Osteoblast (primary cell): Measurements from ENCODE around the gene PSMC2. TPM values are rescaled to one million over a fixed set of nuclear protein-coding genes. Genes with fewer than 3 reads are reported as not detected.

Experiments
- DNase-seq: peaks from one replicate; pipeline ENCODE4 v3.0.0; 2011; ENCODE audit warnings: low spot score, mixed read lengths; ENCODE audit not compliant: insufficient read length; ENCODE audit errors: missing footprints
- H2AFZ ChIP-seq: 2 replicates; pipeline ENCODE4 v1.6.0; 2011; ENCODE audit warnings: mild to moderate bottlenecking, low read length
- H3K27ac ChIP-seq: 2 replicates; pipeline ENCODE4 v1.5.1; 2011; ENCODE audit warnings: mild to moderate bottlenecking, low read depth, low read length, moderate library complexity
- H3K27me3 ChIP-seq: 2 replicates; pipeline ENCODE4 v1.6.0; 2012; ENCODE audit warnings: mild to moderate bottlenecking, control low read depth, inconsistent platforms, low read length, moderate library complexity; ENCODE audit not compliant: insufficient read depth
- H3K36me3 ChIP-seq: 2 replicates; pipeline ENCODE4 v1.5.1; 2011; ENCODE audit warnings: mild to moderate bottlenecking, low read length, control low read depth, moderate library complexity; ENCODE audit not compliant: insufficient read depth
- H3K4me1 ChIP-seq: 2 replicates; pipeline ENCODE4 v1.5.1; 2011; ENCODE audit warnings: mild to moderate bottlenecking, low read length, control low read depth, moderate library complexity; ENCODE audit not compliant: insufficient read depth
- H3K4me2 ChIP-seq: 2 replicates; pipeline ENCODE4 v1.6.0; 2011; ENCODE audit warnings: mild to moderate bottlenecking, low read length; ENCODE audit not compliant: insufficient read depth
- H3K4me3 ChIP-seq: fragments of 200-600 bp; sonication (generic); 3 replicates; pipeline ENCODE4 v1.5.1; 2012; ENCODE audit warnings: mild to moderate bottlenecking, low read length, inconsistent platforms; ENCODE audit not compliant: insufficient read depth
- H3K79me2 ChIP-seq: 2 replicates; pipeline ENCODE4 v1.6.0; 2012; ENCODE audit warnings: mild to moderate bottlenecking, low read length, control low read depth, inconsistent platforms; ENCODE audit not compliant: insufficient read depth
- H3K9me3 ChIP-seq: 2 replicates; pipeline ENCODE4 v1.5.1; 2011; ENCODE audit warnings: low read depth, low read length, control low read depth
- H4K20me1 ChIP-seq: 2 replicates; pipeline ENCODE4 v1.6.0; 2012; ENCODE audit warnings: mild to moderate bottlenecking, low read length, control low read depth; ENCODE audit not compliant: insufficient read depth
- small RNA-seq: library from RNA; depleted of rRNA; stranded (forward); fragments of <200 nt; gene quantifications from one replicate; pipeline ENCODE3, GENCODE V24; 2012
- total RNA-seq: library from RNA; depleted of rRNA; stranded (reverse); fragments of >200 nt; gene quantifications from 2 replicates; pipeline ENCODE4 v1.2.3, GENCODE V29; 2012
- TF ChIP-seq, protein P1 (sequence below): IDR thresholded peaks from 2 replicates; pipeline ENCODE4 v1.5.1; 2011; ENCODE audit warnings: mild to moderate bottlenecking, low read depth, low read length, moderate library complexity; ENCODE audit errors: extremely low read depth

The PSMC2 gene
- total RNA-seq, 1 donor, result 184 TPM

DNA sequence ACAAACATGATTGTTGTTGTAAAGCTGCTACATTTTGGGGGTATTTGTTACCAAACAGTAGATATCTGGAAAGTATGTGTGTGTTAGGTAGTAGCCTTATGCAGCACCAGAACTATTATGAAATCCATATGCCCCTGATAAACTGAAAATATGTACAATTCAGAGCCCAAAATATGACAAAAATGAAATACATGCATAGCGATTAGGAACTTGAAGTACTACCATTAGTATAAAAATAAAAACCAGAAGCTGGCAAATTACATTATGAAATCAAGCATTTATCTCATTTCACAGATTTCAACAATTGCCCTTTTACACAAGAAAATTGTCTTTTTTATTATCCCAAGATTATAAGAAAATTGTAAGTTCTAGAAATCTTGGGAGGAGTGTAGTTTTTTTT, 64.7 kb downstream of the PSMC2 start:
- Histone ChIP-seq H3K9me3 (no peaks in the 10 kb centered on the region), H3K4me1 (no peaks in the 10 kb centered on the region), H2AFZ (no peak overlapping the region), H4K20me1 (no peaks in the 10 kb centered on the region), H3K36me3 (no peaks in the 10 kb centered on the region), H3K27me3 (peaks cover 8% of the 10 kb centered on the region), H3K27ac (no peak overlapping the region), H3K4me3 (no peak overlapping the region), H3K79me2 (no peaks in the 10 kb centered on the region), H3K4me2 (no peak overlapping the region)
- no peak for DNase-seq
- TF ChIP-seq, protein P1, sequence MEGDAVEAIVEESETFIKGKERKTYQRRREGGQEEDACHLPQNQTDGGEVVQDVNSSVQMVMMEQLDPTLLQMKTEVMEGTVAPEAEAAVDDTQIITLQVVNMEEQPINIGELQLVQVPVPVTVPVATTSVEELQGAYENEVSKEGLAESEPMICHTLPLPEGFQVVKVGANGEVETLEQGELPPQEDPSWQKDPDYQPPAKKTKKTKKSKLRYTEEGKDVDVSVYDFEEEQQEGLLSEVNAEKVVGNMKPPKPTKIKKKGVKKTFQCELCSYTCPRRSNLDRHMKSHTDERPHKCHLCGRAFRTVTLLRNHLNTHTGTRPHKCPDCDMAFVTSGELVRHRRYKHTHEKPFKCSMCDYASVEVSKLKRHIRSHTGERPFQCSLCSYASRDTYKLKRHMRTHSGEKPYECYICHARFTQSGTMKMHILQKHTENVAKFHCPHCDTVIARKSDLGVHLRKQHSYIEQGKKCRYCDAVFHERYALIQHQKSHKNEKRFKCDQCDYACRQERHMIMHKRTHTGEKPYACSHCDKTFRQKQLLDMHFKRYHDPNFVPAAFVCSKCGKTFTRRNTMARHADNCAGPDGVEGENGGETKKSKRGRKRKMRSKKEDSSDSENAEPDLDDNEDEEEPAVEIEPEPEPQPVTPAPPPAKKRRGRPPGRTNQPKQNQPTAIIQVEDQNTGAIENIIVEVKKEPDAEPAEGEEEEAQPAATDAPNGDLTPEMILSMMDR, result no peak

DNA sequence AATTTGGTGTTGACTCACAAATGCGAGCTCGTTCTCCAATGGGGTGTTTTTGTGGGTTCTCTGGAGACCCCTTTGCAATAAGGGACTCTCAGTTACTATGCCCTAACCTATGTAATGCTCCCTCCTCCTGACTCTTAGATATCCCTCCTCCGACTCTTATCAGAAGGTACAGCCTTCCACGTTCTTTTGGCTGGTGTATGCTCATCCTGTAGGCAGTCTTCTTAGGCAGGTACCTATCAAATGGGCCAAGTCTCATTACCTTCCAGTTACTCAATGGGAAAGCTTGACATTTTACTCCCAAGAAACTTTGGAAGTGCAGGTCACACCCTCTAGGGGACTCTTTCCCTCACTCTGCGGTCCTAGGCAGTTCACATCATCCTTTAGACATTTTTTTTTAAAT, 66.0 kb downstream of the PSMC2 start:
- Histone ChIP-seq H2AFZ (no peak overlapping the region), H3K36me3 (no peaks in the 10 kb centered on the region), H3K27me3 (peaks cover 2% of the 10 kb centered on the region), H3K79me2 (no peaks in the 10 kb centered on the region), H3K4me3 (no peak overlapping the region), H3K4me1 (no peaks in the 10 kb centered on the region), H3K4me2 (no peak overlapping the region), H4K20me1 (no peaks in the 10 kb centered on the region), H3K27ac (no peak overlapping the region), H3K9me3 (no peaks in the 10 kb centered on the region)
- TF ChIP-seq, protein P1, result no peak
- no peak for DNase-seq

DNA sequence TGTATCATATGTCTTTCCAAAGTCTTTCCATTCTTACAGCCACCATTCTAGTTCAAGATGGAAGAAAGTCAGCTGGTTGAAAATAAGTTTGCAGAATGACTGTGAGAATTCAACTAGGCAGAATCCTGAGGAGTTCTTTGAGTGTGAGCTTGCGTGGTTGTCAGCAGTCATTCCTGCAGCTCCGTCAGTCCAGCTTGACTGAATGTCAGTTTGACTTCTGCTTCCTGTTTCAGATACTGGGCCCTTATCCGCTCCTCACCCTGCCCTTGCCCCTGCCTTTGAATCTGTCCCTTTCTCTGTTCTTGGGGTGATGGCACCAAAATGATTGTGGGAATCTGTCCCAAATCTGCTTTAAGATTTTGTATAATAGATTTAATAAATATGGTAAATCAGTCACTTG, 70.8 kb downstream of the PSMC2 start:
- H3K79me2 ChIP-seq, result no peaks in the 10 kb centered on the region
- H2AFZ ChIP-seq, result no peak overlapping the region
- H3K9me3 ChIP-seq, result no peaks in the 10 kb centered on the region
- no peak overlapping the region for H3K4me3 ChIP-seq
- TF ChIP-seq, protein P1, result no peak
- no peaks in the 10 kb centered on the region for H4K20me1 ChIP-seq
- H3K4me2 ChIP-seq, result no peak overlapping the region
- no peak overlapping the region for H3K27ac ChIP-seq
- DNase-seq, result no peak
- no peaks in the 10 kb centered on the region for H3K4me1 ChIP-seq
- H3K36me3 ChIP-seq, result no peaks in the 10 kb centered on the region
- peaks cover 2% of the 10 kb centered on the region for H3K27me3 ChIP-seq

Small RNA genes within 50 kb of the gene (small RNA-seq; reads per million reads assigned to genes)
- not detected for gene RPS29P16

Other genes starting within 250 kb of the PSMC2 start
- gene NAPEPLD, start 198.5 kb upstream of the PSMC2 start, total RNA-seq, result 8.5 and 10.1 TPM in 2 replicates
- 79.6 and 83.4 TPM in 2 replicates for gene PMPCB, start 50.2 kb upstream of the PSMC2 start, total RNA-seq
- gene DNAJC2, start 2.9 kb upstream of the PSMC2 start, total RNA-seq, result 15.9 and 19.2 TPM in 2 replicates
- not detected in 2 replicates for gene SLC26A5, start 98.6 kb downstream of the PSMC2 start, total RNA-seq